HG03565 (cell line): ENCODE measurements around the gene MCU.
"Not testable (repeated sequence)": the region's sequence is repeated elsewhere in the genome, so short reads cannot be mapped to it uniquely, and the experiment has no call there.

Experiments used
- ATAC-seq: cut with Tn5 transposase; IDR thresholded peaks from one replicate; pipeline ENCODE4 v1.9.1; 2021; ENCODE audit warnings: mild to moderate bottlenecking, moderate library complexity; ENCODE audit not compliant: unreplicated experiment

MCU gene

GRCh38 chr10:72729528-72729927, 37.6 kb downstream of the MCU start:
- ATAC-seq: peak; percentile 71

GRCh38 chr10:72730479-72730878, 38.5 kb downstream of the MCU start:
- ATAC-seq: no peak

GRCh38 chr10:72731916-72732419, 40.0 kb downstream of the MCU start:
- no peak for ATAC-seq

GRCh38 chr10:72732521-72732920, 40.6 kb downstream of the MCU start:
- ATAC-seq: no peak

- no peak for ATAC-seq
Observed at GRCh38 chr10:72733989-72734388, 42.0 kb downstream of the MCU start.

- no peak for ATAC-seq
Observed at GRCh38 chr10:72735288-72735936, 43.5 kb downstream of the MCU start.

- ATAC-seq: no peak
Observed at GRCh38 chr10:72736176-72736827, 44.4 kb downstream of the MCU start.

GRCh38 chr10:72736828-72737220, 44.9 kb downstream of the MCU start:
- no peak for ATAC-seq

GRCh38 chr10:72737357-72737756, 45.4 kb downstream of the MCU start:
- ATAC-seq: not testable (repeated sequence)

- ATAC-seq: no peak
Observed at GRCh38 chr10:72738486-72738885, 46.5 kb downstream of the MCU start.

- no peak for ATAC-seq
Observed at GRCh38 chr10:72740528-72740927, 48.6 kb downstream of the MCU start.

- no peak for ATAC-seq
Observed at GRCh38 chr10:72742092-72742491, 50.1 kb downstream of the MCU start.

- ATAC-seq: no peak
Observed at GRCh38 chr10:72742797-72743196, 50.9 kb downstream of the MCU start.

- no peak for ATAC-seq
Observed at GRCh38 chr10:72744566-72744965, 52.6 kb downstream of the MCU start.

GRCh38 chr10:72746426-72747363, 54.8 kb downstream of the MCU start:
- no peak for ATAC-seq

- ATAC-seq: no peak
Observed at GRCh38 chr10:72747521-72747920, 55.6 kb downstream of the MCU start.

- no peak for ATAC-seq
Observed at GRCh38 chr10:72753760-72754231, 61.9 kb downstream of the MCU start.

GRCh38 chr10:72754275-72755032, 62.5 kb downstream of the MCU start:
- ATAC-seq: no peak

- no peak for ATAC-seq
Observed at GRCh38 chr10:72756674-72757385, 64.9 kb downstream of the MCU start.

GRCh38 chr10:72757732-72758131, 65.8 kb downstream of the MCU start:
- ATAC-seq: no peak
